Right lobe of liver (tissue), 6 donors: ENCODE results near the gene ZNF580. TPM values are rescaled to one million over a fixed set of nuclear protein-coding genes. Genes with fewer than 3 reads are reported as not detected.
A peak's percentile ranks its signal among the peaks of the same experiment; 100 is the strongest.

ENCODE experiments used
- ATAC-seq, 4 donors: fragments of 200-7000 bp; cut with Tn5 transposase; one replicate each; pipeline ENCODE4 v1.9.1; 2020; ENCODE audit warnings: mild to moderate bottlenecking in 4 of 4, moderate library complexity in 4 of 4
- DNase-seq, 3 donors: peaks; one replicate each; pipeline ENCODE4 v3.0.0-alpha.2; 2020
- H3K27ac ChIP-seq, 3 donors: fragments of 200-600 bp; one replicate each; pipeline ENCODE4 v1.8.0; 2022
- H3K27me3 ChIP-seq, 2 donors: fragments of 200-600 bp; one replicate each; pipeline ENCODE4 v1.8.0; 2022
- H3K36me3 ChIP-seq, 4 donors: fragments of 200-600 bp; sonication (generic) in 1 of 4; one replicate each; pipeline versions ENCODE4 v1.5.1 to v1.8.0; 2017 to 2022; ENCODE audit warnings: control low read depth in 1 of 4
- H3K4me1 ChIP-seq, 4 donors: fragments of 200-600 bp; sonication (generic) in 1 of 4; one replicate each; pipeline versions ENCODE4 v1.5.1 to v1.8.0; 2017 to 2022; ENCODE audit warnings: control low read depth in 1 of 4
- H3K4me3 ChIP-seq, 3 donors: fragments of 200-600 bp; one replicate each; pipeline ENCODE4 v1.8.0; 2022
- H3K9me3 ChIP-seq, 4 donors: fragments of 200-600 bp; sonication (generic) in 1 of 4; one replicate each; pipeline versions ENCODE4 v1.5.1 to v1.8.0; 2017 to 2022; ENCODE audit warnings: control low read depth in 1 of 4
- POLR2A ChIP-seq: fragments of 450-650 bp; IDR thresholded peaks from one replicate; pipeline ENCODE4 v1.6.1; 2017; ENCODE audit warnings: antibody characterized with exemption, mild to moderate bottlenecking
- WGBS: methylation state at CpG from one replicate; pipeline ENCODE4 v1.1.6; 2018; ENCODE audit warnings: low coverage, low lambda C conversion rate; ENCODE audit not compliant: insufficient coverage; ENCODE audit errors: missing lambda C conversion rate; 5-methylcytosine and 5-hydroxymethylcytosine counted together
- intact Hi-C, 2 donors: fragments of 100-400 bp; cut with DNase I; formaldehyde crosslinking; loops; one replicate each; pipeline versions ENCODE4 v1.11.2 to v1.14.1; 2022
- total RNA-seq, 6 experiments: library from RNA; depleted of rRNA in 2 of 6; stranded (reverse); fragments of >200 nt in 2 of 6; fragmentation: NEBNext Ultra II Directional in 3 of 6; extraction: Animal tissue kit (Norgen Biotek cat#: 25700) in 3 of 6; gene quantifications; one replicate each; pipeline versions ENCODE4 v1.1.0 to v1.2.4, GENCODE V29; 2016 to 2023
- TF ChIP-seq, protein P1 (sequence below), 4 donors: fragments of 200-600 bp in 3 of 4; fragments of 450-650 bp in 1 of 4; IDR thresholded peaks; one replicate each; pipeline versions ENCODE4 v1.5.1 to v1.8.0; 2016 to 2022; ENCODE audit warnings: antibody characterized with exemption in 4 of 4, mild to moderate bottlenecking in 2 of 4
- donor health status: DM: no; HTN: yes; CAD: no.
- donor health status: DM: no; HTN: no; CAD: no.
- donor health status: DM: no; HTN: no; CAD: no.
- donor health status: DM: no; HTN: yes; CAD: no.
- donor health status: DM: no; HTN: yes; CAD: no.

ZNF580 gene
- total RNA-seq, 6 experiments from 2014 or later, result 5.4 to 11.6 (median 6.5) TPM

DNA sequence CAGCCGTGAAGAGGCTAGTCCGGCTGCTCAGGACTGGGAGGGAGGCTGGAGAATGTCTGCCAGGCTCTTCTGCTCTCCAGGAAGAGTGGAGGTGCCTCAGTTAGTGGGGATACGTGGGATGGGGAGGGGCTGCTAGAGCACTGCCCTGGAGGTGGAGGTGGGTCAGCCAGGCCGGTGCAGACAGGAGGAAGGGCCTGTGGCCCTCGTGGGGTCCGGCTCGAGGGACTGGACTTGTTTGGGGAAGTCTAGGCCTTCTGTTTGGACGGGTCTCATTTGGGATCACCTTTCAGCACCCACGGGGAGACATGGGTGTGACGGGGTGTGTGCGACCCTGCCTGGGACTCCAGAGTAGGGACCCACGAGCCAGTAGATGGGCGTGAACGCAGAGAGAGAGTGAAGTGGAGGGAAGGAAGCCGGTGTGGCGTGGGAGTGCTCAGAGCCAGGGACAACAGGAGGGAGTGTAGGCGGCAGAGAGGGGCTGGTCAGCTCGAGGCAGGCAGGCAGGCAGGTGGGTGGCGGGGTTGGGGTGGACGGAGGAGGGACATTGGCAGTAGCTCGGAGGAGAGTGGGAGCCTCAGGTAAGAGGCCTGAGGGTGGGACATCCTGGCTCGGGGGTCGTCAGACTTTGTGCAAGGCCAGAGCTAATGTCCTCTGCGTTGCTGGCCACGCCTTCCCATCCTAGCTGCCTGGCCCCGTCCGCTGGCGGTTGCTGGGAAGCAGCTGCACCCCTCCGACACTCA is 45.7 kb downstream of the ZNF580 start:
- no peak for TF ChIP-seq POLR2A
- H3K9me3 ChIP-seq, result no peaks in the 10 kb centered on the region
- WGBS, result 86% methylated on average over 18 of the region's 29 CpGs
- no peak overlapping the region for H3K27ac ChIP-seq
- ATAC-seq, result no peak
- H3K4me1 ChIP-seq, result peaks cover 0 to 33% (median 15%) of the 10 kb centered on the region in 4 donors
- no peak overlapping the region for H3K4me3 ChIP-seq
- DNase-seq, result peak in 2 of 3 donors; percentile 16 to 37
- no peaks in the 10 kb centered on the region for H3K27me3 ChIP-seq
- H3K36me3 ChIP-seq, result peaks cover 0 to 38% (median 19%) of the 10 kb centered on the region in 4 donors
- intact Hi-C loops, result loop anchor here in 1 of 2 donors (10.0 kb wide), 1 partner anchor 118 kb away; no protein-coding TSS in a partner anchor

DNA sequence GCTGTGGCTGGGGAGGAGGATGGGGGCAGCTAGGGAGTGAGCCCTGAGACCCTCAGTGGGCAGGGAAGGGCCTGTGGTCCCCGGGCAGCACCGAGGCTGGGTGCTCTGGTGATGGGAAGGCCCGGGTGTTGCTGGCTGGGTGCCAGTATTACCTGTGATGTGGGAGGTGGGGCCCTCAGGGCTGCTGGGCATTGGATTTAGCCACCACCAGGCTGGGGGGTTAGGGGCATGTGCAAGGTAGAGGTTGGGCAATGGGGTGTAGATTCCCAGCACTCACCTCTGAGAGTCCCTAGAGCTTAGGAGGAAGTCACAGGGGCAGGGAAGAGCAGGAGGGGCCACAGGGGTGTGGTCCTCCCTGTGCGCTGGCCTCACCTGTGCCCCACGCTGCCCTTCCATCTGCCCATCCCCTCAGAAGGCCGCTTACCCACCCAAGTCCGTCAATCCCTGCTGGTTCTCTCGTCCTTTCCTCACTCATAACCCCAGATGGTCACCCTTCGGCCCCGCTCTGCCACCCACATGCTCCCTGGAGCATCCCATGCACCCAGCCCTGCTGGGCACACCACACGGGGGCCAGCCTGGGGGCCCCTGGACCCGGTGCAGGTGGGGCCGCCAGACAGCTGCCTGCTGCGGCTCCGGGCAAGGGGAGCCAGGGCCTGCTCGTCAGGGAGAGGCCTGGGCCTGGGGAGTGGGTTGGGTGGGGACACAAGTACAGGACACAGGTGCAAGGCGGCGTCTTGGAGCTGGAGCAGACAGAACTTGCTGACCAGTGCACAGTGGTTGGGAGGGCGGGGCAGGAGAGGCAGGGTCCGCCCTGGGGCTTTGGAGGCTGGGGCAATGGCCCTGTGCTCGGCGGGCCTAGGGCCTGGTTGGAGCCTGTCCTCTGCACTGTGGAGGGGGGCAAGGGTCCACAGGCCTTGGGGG is 46.7 kb downstream of the ZNF580 start:
- Histone ChIP-seq H3K9me3 (no peaks in the 10 kb centered on the region), H3K4me3 (no peak overlapping the region), H3K4me1 (peaks cover 0 to 26% (median 9%) of the 10 kb centered on the region in 4 donors), H3K27me3 (no peaks in the 10 kb centered on the region), H3K36me3 (peaks cover 0 to 39% (median 20%) of the 10 kb centered on the region in 4 donors), H3K27ac (no peak overlapping the region)
- 92% methylated on average over 2 of the region's 22 CpGs for WGBS
- peak in 2 of 3 donors; percentile 24 to 54 for DNase-seq
- intact Hi-C loops, result loop anchor here in 1 of 2 donors (10.0 kb wide), 1 partner anchor 117 kb away; no protein-coding TSS in a partner anchor
- no peak for ATAC-seq
- TF ChIP-seq POLR2A, result no peak
- TF ChIP-seq, protein P1, sequence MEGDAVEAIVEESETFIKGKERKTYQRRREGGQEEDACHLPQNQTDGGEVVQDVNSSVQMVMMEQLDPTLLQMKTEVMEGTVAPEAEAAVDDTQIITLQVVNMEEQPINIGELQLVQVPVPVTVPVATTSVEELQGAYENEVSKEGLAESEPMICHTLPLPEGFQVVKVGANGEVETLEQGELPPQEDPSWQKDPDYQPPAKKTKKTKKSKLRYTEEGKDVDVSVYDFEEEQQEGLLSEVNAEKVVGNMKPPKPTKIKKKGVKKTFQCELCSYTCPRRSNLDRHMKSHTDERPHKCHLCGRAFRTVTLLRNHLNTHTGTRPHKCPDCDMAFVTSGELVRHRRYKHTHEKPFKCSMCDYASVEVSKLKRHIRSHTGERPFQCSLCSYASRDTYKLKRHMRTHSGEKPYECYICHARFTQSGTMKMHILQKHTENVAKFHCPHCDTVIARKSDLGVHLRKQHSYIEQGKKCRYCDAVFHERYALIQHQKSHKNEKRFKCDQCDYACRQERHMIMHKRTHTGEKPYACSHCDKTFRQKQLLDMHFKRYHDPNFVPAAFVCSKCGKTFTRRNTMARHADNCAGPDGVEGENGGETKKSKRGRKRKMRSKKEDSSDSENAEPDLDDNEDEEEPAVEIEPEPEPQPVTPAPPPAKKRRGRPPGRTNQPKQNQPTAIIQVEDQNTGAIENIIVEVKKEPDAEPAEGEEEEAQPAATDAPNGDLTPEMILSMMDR (IDR thresholded peaks at IDR 0.05), result no peak

DNA sequence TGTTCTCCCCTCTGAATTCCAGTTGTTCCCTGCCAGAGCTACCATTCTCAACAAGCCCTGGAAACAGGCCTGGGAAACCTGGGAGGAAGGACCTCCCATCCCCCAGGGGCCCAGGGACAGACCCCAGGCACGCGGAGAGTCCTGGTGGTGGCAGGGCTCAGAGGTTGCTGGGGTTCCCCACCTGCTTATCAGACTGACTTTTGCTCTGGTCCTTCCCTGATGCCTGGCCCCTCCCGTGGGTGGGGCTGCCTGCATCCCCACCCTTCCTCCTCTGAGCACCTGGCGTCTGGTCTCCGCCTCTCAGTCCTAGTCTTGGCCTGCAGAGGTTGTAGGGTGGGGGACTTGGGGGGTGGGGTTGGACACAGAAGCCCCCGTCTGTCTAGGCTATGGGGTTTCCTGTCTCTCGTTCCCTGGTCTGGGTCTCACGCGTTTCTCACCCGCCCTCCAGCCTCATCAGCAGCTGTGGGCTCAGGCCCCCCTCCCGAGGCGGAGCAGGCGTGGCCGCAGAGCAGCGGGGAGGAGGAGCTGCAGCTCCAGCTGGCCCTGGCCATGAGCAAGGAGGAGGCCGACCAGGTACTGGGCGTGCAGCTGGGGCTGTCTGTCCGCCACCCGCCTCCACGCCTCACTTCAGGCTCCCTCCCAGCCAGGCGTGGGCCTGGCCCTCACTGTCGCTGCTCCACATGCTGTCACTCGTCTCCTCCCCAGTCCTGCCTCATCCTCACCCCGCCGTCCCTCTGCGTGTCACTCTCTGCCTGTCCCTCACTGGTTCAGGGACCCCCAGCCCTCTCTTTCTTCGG is 47.8 kb downstream of the ZNF580 start:
- Histone ChIP-seq H3K4me1 (peaks cover 0 to 17% (median 5%) of the 10 kb centered on the region in 4 donors), H3K27me3 (no peaks in the 10 kb centered on the region), H3K36me3 (peaks cover 3 to 50% (median 24%) of the 10 kb centered on the region in 4 donors), H3K27ac (no peak overlapping the region), H3K9me3 (no peaks in the 10 kb centered on the region), H3K4me3 (no peak overlapping the region)
- no peak for TF ChIP-seq POLR2A
- TF ChIP-seq, protein P1 (IDR thresholded peaks at IDR 0.05), result no peak
- no peak for ATAC-seq
- peak in 2 of 3 donors; percentile 16 to 18 for DNase-seq
- intact Hi-C loops, result loop anchor here in 1 of 2 donors (10.0 kb wide), 1 partner anchor 116 kb away; no protein-coding TSS in a partner anchor
- 70% methylated on average over 9 of the region's 27 CpGs for WGBS

DNA sequence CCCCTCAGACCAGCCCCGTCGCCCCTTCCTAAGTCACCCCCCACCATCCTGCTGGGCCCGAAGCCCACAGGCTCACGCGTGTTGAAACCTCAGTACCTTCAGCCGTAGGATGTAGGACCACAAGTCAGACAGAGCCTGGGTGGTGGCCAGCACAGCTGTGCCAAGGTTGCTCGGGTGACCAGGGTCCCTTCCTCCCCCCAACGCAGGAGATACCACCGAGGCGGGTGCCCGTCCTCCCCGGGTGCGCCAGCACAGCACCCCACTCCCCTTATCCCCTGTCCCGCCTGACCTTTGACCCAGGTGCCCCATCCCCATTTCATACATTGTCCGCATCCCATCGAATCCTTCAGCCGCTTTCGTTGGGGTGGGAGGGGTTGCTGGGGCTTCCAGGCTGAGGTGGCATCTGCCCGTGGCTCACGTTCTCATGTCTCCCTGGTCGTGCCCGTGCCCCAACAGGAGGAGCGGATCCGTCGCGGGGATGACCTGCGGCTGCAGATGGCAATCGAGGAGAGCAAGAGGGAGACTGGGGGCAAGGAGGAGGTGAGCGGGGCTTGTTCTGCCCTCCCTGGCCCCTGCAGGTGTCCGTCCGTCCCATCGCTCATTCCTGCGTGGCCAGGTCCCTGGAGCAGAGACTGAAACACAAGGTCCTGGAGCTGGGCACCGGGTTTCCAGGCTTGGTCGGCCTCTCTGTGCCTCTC is 48.8 kb downstream of the ZNF580 start:
- WGBS, result 85% methylated on average over 4 of the region's 35 CpGs
- ATAC-seq (no peak), DNase-seq (peak in 1 of 3 donors; percentile 16)
- H3K4me1 ChIP-seq, result peaks cover 0 to 10% (median 3%) of the 10 kb centered on the region in 4 donors
- intact Hi-C loops, result loop anchor here in 1 of 2 donors (10.0 kb wide), 1 partner anchor 115 kb away; no protein-coding TSS in a partner anchor
- H3K4me3 ChIP-seq, result no peak overlapping the region
- no peaks in the 10 kb centered on the region for H3K9me3 ChIP-seq
- H3K36me3 ChIP-seq, result peaks cover 3 to 58% (median 27%) of the 10 kb centered on the region in 4 donors
- no peaks in the 10 kb centered on the region for H3K27me3 ChIP-seq
- TF ChIP-seq POLR2A, result no peak
- TF ChIP-seq, protein P1 (IDR thresholded peaks at IDR 0.05), result no peak
- no peak overlapping the region for H3K27ac ChIP-seq
